Hippocampal formation (tissue), 2 donors: ENCODE measurements around the gene DEFB114.
"Not testable (repeated sequence)": the region's sequence is repeated elsewhere in the genome, so short reads cannot be mapped to it uniquely, and the experiment has no call there.

Experiments
- DNase-seq, 2 donors: peaks; one replicate each; lab custom pipeline; 2025; lab: John Stamatoyannopoulos, UW

DEFB114 gene, protein sequence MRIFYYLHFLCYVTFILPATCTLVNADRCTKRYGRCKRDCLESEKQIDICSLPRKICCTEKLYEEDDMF

DNA sequence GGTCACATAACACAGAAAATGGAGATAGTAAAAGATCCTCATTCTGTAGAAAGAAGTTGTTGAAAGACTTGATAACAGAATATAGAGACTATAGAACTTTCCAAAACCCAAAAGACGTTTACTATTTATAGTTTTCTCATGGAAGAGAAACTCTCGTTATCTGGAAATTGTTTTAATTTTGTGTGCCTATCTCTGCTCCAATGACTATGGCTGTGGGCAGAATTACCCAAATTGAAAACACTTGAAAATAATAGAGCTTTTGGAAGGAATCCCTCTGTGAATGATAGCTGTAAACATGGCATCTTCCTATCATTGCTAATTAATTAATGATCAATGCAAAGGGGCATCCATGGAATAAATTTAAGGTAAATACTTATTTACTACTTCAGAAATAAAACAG is at the start of gene DEFB114:
DEFB114 (minus strand) TSS at position 101 of the 400 bp plus-strand sequence; CDS start at position 42, 59 bp downstream.
- no peak for DNase-seq

DNA sequence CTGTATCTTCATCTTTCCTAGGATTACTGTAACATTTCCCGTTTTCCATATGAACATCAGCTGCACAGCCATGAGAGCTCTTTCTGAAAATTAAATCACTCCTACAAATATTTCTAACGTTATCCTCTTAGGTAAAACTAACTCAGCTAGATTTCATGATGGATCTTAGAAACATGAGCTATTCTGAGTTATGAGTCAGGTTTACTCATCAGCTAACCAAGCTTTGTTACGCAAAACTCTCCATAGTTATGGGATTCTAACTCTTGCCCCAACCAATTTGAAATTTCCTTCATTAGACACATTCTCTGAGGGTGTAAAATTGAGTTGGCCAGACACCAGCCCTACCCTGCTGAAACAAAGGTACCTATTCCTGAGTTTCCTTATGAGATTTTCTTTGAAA is 43.9 kb upstream of the DEFB114 start:
- no peak for DNase-seq

DNA sequence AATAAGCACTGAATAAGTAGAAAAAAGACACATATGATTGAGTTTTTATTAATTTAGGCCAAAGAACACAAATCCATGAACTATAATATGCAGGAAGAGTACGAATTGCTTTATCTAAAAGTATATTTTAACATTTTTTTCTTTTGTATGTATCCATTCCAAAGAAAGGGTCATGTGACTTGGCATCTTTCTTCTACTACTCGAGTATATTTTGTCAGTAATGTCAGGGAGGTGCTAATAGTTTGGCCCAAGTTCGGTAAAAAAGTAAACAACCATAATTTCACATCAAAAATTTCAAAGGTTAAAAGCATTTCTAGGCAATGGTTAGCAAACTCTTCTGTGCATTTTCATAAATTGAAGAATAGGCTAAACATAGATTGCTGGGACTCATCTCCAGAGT is 39.2 kb upstream of the DEFB114 start:
- DNase-seq = no peak

DNA sequence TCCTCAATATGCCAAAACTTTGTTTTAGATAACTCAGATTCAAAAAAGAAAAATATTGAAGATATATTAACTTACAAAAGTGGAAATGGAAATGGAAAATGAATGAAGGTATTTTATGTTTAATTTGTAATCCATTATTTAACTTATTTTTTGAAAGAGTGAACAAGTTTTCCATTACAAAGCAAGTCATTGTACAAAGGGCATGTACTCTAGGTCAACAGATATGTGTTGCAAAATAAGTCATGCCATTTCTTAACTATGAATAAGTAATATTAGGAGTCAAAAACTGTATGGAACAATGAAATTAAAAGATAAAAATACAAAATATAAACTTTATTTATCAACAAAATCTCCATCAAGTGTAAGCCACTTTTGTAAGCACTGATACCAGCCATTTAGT is 31.3 kb upstream of the DEFB114 start:
- no peak for DNase-seq

DNA sequence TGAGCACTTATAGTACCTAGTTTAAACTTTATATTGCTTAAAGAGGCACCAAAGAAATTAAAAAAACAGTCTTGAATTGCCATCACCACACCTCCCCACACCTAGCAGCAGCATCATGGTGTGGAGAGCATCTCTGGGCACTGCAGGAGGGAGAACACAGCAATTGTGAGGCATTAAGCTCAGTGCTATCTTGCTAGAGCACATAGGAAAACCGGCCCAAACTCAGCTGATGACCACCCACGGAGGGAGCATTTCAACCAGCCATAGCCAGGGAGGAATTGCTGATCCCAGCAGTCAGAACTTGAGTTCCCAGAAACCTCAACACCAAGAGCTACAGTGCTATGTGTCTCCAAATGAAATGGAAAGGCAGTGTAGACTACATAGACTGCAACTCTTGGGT is 24.9 kb upstream of the DEFB114 start:
- no peak for DNase-seq

DNA sequence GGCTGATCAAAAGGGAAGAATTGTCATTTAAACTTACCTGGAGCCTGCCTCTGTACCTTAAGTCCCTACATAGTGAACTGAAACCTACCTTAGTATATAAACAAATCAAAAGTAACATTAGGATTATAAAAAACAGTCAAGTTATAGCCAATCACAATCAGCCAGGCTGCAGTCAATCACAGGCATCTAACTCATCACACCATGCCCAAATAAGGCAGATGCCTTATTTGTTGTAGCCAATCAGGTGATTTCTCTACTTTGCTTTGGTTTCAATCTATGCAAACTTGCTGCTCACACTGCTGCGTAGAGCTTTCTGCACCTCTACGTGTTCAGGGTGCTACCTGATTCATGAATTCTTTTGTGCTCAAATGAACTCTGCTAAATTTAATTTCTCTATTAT is 23.8 kb upstream of the DEFB114 start:
- no peak for DNase-seq

DNA sequence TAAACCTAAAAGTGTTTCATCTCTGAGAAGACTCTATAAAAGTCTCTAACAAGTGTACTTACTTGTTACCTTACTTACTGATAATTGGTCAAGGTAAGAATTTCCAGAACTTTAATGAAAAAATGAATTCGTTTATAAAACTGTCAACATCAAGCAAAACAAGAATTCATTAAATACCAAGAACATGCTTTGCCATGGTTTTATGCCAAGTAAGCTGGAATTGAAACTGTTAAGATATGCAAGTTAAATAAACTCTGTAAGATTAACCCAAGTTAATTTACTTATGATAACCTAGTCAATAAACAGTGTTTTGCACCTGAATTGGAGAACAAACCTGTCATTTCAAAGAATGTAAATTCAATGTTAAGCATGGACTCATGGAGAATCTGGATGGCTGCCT is 22.6 kb upstream of the DEFB114 start:
- no peak for DNase-seq

DNA sequence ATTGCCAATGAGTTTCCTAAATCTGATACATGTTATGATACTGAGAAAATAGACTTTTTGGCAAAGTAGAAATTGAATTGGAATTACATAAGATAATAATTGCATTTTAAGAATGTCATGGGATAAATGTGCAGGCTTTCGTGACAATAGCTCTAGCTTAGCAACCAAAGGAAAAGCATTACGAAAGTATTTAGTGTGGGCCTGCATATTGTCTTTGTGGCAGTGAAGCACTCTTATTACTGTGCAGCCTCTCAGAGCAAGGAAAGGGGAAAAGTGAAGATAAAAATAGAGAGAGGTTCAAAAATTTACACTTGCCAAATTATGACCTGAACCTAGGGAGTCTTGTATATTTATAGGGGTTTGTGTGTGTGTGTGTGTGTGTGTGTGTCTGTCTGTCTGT is 18.1 kb upstream of the DEFB114 start:
- DNase-seq = no peak

DNA sequence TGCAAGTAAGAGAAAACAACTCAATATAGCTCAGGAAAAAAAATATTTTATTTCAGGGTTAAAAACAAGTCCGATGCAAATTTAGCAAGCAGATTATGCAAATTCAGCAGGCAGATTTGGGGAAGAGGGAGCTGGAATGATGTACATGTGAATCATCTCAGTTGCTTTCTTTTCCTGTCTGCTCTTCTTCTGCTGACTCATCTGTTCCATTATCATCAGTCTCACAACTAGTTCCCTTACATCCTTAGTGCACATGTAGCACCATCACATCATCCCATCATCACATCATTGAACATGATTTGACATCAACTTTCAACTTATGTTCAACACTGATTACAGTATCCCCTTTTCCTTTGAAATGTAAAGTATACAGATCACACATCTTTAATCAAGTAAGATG is 16.9 kb upstream of the DEFB114 start:
- no peak for DNase-seq

DNA sequence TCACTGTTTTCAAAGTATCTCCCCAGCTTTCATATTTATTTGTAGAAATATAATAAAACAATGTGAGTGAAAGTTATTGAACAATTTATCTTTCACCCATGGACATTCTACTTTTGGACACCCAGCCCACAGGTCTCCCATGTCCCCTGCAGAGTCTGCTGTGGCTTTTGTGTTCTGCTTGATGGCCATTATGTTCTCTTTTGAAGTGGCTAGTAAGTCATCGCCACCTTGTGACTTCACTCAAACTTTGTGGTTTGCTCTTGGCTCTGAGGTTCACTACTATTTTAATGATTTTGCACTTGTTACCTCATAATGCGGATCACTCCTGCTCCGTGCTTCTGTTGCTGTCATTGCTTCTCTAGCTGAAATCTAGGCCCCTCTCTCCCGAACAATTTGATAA is 15.6 kb upstream of the DEFB114 start:
- DNase-seq = no peak

DNA sequence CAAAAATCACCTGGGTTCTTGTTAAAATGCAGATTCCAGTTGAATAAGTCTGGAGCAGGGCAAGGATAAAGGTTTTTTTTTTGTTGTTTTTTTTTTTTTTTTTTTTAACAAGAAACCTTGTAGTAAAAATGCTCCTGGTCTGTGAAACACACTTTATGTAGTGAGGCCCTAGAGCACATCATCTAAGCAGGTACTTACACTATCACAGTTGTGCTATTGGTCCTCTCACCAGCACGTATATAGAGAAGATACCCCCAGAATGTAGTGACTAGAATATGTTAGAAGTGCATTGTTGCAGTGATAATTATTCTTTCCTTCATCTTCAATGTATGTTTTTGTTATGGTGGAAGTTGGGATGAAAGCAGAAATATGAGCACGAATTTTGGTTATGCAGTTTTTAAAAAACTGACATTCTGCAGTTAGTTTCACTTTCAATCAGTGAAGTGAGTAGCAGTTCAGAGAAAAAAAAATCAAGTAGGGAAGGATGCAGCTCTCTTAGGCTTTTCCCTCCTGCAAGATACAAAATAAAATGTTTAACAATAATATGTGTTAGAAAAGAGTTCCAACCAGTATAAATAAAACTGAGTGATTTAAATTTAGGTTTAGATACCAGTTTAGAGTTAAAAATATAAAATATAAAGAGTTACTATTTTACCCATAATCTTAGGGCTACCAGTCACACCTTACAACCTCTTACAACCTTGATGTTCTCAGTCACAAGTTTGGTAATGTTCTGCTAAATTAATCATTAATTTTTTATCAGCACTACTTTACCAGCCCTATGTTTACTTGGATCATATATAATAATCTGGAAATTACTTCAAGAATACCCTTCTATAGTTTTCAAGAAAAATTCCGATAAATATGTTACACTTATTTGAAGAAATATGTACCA is 14.6 kb upstream of the DEFB114 start:
- DNase-seq = no peak

DNA sequence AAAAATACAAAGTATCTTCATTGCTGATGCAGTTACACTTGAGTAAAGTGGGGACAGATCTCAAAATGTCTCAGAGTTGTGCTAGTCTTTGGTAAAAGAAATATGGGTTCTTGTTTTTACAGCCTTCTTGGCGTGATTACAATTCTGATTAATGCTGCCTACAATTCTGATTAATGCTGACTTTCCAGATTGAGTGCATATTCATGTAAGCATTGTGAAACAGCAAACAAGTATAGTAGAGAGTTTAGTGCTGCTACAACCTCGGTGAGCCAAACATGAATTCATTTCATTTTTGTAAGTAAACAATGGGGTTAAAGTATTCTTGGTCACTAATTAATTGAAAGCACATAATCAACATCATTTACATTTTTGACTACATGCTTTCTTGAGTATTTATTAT is 5.6 kb upstream of the DEFB114 start, which contains the start of gene DEFB113:
DEFB113 (minus strand) TSS at position 21 of the 400 bp plus-strand sequence; CDS start at position 21, 0 bp downstream.
- DNase-seq = no peak

DNA sequence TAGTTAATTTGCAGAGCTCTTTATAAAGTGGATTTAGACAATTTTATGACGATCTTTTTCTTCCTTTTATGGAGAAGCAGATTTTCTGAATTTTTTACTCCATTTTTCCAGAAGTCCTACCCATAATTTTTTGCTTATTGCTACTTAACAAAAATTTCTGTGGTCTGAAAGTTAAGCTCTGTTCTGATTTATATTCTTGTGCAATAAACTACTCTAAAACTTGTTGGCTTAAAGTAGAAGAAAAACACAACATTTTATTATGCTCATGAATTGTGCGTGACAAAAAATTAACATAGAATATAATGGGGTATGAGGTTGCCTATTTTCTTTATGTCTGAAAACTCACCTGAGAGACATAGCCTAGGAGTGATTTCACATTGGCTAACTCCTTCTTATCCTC is 2.9 kb upstream of the DEFB114 start:
- no peak for DNase-seq

DNA sequence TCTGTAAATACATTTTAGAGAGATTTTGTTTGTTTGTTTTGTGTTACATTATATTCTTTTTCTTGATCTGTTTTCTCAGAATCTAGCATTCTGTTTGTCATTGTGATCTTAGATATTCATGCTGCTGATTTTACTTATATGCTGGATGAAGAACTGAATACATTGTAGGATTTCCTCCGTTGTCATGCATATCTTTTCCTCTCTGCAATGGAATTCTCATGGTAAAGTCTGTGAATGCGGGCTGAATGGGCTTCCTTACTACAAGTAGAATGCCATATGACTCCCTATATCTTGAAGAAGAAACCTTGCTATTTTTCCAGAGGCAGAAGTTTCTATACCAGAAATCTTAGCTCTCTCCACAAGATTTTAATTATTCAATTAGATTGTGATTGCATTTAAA is 2.4 kb upstream of the DEFB114 start:
- no peak for DNase-seq

DNA sequence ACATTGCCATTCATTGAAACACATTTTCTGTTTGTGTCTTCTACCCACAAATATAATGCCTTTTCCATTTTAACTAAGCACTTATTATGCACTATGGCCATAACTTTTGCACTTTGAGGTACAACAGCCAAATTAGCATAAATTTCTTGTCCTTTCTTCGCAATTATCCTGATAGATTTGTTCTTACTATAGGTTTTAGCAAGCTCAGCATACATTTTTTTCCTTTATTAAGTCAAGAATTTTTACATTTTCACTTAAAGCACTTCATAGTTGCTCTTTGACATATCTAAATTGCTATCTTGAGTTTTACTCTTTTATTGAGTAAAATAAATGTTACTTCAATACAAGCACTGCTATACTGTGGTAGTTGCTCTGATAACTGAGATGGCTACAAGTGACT is 5.8 kb downstream of the DEFB114 start:
- no peak for DNase-seq

DNA sequence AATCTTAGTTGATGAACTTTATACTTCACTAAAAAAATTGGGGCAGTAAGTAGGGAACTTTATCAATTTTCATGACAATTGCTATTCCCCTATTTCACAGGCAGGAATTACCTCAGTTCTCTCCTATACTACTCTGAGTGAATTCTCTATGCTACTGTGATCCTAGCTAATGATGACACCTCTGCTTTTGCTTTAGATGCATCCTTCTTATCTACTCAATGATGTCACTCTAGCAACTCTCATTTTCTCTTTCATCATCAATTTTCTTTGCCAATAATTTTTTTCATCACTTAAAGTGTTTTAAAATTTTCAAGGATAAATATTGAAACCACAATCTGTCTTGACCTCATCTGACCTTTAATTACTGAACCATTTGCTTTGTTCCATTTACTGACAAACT is 8.1 kb downstream of the DEFB114 start:
- DNase-seq = no peak

DNA sequence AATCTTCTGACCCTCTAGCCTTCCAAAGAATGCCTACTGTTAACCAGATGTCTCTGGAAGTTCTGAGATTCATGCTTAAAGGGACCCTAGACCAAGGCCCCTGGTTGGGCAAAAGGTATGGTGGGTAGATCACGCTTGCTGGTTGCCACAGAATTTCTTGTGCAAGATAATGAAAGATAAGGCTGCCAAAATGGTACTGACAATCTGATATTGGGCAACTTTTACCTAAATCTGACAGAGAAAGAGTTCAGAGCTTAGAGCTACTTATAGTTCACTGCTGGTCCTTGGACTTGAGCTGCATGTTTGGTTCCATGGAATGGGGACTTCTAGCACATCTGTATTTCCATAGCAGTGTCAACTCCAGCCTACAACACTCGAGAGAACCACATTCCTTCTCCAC is 12.0 kb downstream of the DEFB114 start:
- no peak for DNase-seq

DNA sequence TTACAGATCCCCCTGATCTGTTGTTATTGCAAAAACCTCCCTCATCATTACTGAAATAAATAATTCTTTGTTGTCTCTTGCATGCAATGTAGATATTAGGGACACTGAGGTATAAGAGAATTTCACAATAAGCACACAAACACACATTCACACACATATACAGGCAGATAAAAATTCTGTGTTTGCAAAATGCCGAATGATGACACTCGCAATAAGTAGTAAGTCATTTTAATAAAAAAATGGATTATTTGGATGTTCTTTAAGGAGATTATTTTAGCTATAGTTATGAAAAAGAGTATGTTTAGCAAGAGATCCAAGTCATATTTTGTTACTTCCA is 13.6 kb downstream of the DEFB114 start:
- no peak for DNase-seq

DNA sequence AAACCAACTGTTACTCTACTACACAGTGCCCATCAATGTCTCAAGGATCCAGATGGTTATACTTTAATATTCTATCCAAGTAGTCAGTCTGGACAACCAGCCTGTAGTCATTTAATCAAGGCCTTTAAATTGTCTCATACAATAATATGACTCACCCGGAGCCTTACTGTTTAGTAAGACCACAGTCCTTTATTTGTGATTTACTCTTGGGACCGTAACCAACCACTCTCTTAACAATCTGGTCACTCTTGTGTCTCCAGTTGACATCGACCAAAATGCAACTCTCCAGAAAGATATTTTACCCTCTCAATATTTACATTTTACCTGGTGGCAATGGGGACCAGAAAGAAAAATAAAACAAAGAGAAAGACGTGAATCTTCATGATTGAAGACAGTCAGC is 14.9 kb downstream of the DEFB114 start:
- no peak for DNase-seq

DNA sequence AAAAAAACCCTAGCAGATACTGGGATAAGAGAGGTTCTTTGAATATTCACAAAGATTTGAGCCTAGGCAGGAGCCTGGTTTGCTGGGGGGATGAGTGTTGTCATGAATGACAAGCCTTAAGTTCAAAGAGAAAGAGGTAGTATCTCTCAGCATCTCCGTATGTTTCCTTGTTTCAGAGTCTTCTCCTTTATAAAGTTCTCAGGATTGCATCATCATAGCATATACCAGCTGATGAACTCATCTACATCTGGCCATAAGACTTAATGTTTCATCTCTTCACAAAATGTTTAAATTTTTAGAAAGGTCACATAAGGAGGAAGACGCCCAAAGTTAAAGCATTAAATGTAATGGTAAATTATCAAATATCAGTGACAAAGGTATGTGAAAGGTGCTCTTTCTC is 17.1 kb downstream of the DEFB114 start:
- no peak for DNase-seq

DNA sequence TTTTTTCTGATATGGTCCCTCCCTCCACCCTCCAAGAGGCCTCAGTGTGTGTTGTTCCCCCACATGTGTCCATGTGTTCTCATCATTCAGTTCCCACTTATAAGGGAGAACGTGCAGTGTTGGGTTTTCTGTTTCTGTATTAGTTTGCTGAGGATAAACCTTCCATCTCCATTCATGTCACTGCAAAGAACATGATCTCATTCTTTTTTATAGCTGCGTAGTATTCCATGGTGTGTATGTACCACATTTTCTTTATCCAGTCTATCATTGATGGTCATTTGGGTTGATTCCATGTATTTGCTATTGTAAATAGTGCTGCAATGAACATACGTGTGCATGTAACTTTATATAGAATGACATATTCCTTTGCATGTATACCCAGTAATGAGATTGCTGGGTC is 19.9 kb downstream of the DEFB114 start:
- DNase-seq = not testable (repeated sequence)

DNA sequence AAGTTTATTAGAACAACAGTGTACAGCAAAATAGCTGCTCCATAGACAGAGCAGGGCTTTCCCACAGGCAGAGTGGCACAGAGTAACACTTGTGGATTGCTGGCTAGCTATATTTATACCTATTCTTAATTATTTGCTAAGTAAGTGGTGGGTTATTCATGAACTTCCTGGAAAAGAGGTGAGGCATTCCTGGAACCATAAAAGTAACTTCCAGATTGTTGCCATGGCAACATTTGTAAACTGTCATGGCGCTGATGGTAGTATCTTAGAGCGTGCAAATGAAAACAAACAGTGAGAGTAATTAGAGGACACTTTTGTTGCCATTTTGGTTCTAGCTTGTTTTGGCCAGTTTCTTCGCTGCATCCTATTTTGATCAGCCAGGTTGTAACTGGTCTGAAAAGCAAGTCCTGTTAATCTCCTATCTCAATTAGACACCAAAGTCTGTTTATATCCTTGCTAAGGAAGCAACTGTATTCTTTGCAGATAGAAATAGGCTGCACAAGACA is 23.9 kb downstream of the DEFB114 start:
- no peak for DNase-seq

DNA sequence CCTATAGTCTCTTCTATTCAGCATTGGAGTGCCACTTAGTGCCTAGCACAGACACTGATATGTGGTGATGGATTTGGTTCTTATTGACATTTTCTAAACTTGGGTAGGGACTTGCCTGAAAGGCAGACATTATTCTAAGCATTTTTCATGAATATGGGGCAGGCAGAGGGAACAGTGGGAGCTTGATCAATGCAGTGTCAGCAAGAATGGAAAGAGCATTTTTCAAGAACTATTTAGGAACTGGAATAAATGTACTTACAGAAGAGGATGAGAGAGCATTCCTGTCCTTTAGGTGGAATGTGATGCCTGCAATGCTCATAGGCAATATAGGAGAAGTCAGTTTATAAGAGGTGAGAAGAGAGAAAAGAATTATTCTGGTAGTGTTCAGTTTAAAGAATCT is 26.2 kb downstream of the DEFB114 start:
- DNase-seq = no peak

DNA sequence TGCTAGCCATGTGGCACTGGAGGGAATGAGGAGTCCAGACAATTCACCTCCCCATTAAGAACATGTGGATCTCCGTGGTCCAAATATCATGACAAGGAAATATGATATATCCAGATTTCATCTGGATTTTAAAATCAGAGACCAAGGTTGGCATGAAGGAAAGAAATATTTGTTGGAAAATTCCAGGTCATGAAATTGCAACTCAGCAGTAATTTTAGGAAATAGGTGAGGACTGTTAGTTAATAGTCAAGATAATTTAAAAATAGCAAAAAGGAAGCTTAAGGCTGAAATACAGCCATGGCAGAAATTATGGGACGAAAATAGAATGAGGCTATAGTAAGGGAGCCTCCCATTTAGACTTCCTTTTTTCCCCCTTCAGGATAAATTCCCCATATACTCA is 26.9 kb downstream of the DEFB114 start:
- DNase-seq = no peak
